ENCODE measurements around the gene ADSL. TPM values are rescaled to one million over a fixed set of nuclear protein-coding genes. Genes with fewer than 3 reads are reported as not detected.

Gene ADSL
- total RNA-seq, 2 experiments from 2014 or later: 117 to 137 TPM

GRCh38 chr22:40423882-40424640, 77.8 kb downstream of the ADSL start:
- Histone ChIP-seq H2AFZ (ENCODE audit: low read length) (no peak overlapping the region), H3K36me3 (ENCODE audit: insufficient read depth, low read length) (peaks cover 98% of the 10 kb centered on the region), H3K79me2 (ENCODE audit: insufficient read depth, low read depth, low read length) (no peaks in the 10 kb centered on the region), H4K20me1 (ENCODE audit: insufficient read depth, low read length) (no peaks in the 10 kb centered on the region), H3K9me2 (ENCODE audit: insufficient read depth, low read length) (no peaks in the 10 kb centered on the region), H3K4me2 (ENCODE audit: low read length) (no peak overlapping the region), H3K27ac (ENCODE audit: low read depth, low read length, poor library complexity, severe bottlenecking) (no peak overlapping the region), H3K4me3 (ENCODE audit: low read depth, low read length, poor library complexity, severe bottlenecking) (no peak overlapping the region), H3K4me1 (ENCODE audit: insufficient read depth, low read length, poor library complexity, severe bottlenecking) (peaks cover 24% of the 10 kb centered on the region), H3K9me3 (ENCODE audit: low read length) (no peaks in the 10 kb centered on the region)
- no TSS peak for BruUV-seq (replicated peaks)
- no peak for TF ChIP-seq EZH2phosphoT487 (IDR thresholded peaks at IDR 0.05; ENCODE audit: borderline replicate concordance, low read depth, low read length)
- no peak for TF ChIP-seq CTCF (conservative IDR thresholded peaks at IDR 0.05; ENCODE audit: low read length)
- ChIA-PET CTCF (ENCODE audit: unreplicated experiment) (interaction anchor here (1.5 kb wide), 1 partner anchor 9 kb away, joined by 3 read pairs; no protein-coding TSS in a partner anchor), POLR2A (no interaction called here)
- intact Hi-C loops (cut with micrococcal nuclease; ENCODE audit: unreplicated experiment): no loop called here
- DNase-seq (ENCODE audit: low spot score): no peak

GRCh38 chr22:40425082-40425481, 78.8 kb downstream of the ADSL start:
- Histone ChIP-seq H3K27ac (ENCODE audit: low read depth, low read length, poor library complexity, severe bottlenecking) (no peak overlapping the region), H3K79me2 (ENCODE audit: insufficient read depth, low read depth, low read length) (no peaks in the 10 kb centered on the region), H3K9me2 (ENCODE audit: insufficient read depth, low read length) (no peaks in the 10 kb centered on the region), H3K4me2 (ENCODE audit: low read length) (no peak overlapping the region), H3K9me3 (ENCODE audit: low read length) (no peaks in the 10 kb centered on the region), H3K4me3 (ENCODE audit: low read depth, low read length, poor library complexity, severe bottlenecking) (no peak overlapping the region), H4K20me1 (ENCODE audit: insufficient read depth, low read length) (no peaks in the 10 kb centered on the region), H3K4me1 (ENCODE audit: insufficient read depth, low read length, poor library complexity, severe bottlenecking) (peaks cover 20% of the 10 kb centered on the region), H2AFZ (ENCODE audit: low read length) (no peak overlapping the region), H3K36me3 (ENCODE audit: insufficient read depth, low read length) (peaks cover 98% of the 10 kb centered on the region)
- no TSS peak for BruUV-seq (replicated peaks)
- no peak for DNase-seq (ENCODE audit: low spot score)
- TF ChIP-seq CTCF (conservative IDR thresholded peaks at IDR 0.05; ENCODE audit: low read length) (no peak), EZH2phosphoT487 (IDR thresholded peaks at IDR 0.05; ENCODE audit: borderline replicate concordance, low read depth, low read length) (no peak)
- intact Hi-C loops (cut with micrococcal nuclease; ENCODE audit: unreplicated experiment): no loop called here
- ChIA-PET POLR2A (interaction anchor here (0.6 kb wide), 2 partner anchors 50 to 79 kb away, joined by 3 to 5 read pairs; no protein-coding TSS in a partner anchor), CTCF (ENCODE audit: unreplicated experiment) (interaction anchor here (1.5 kb wide), 1 partner anchor 8 kb away, joined by 3 read pairs; no protein-coding TSS in a partner anchor)
